COLO829 (cell line): ENCODE measurements around the gene ARHGAP31.
"Not testable (repeated sequence)": the region's sequence is repeated elsewhere in the genome, so short reads cannot be mapped to it uniquely, and the experiment has no call there.

ENCODE experiments used
- DNase-seq: peaks from one replicate; pipeline ENCODE4 v3.0.0; 2012; ENCODE audit warnings: low spot score

ARHGAP31 gene

DNA sequence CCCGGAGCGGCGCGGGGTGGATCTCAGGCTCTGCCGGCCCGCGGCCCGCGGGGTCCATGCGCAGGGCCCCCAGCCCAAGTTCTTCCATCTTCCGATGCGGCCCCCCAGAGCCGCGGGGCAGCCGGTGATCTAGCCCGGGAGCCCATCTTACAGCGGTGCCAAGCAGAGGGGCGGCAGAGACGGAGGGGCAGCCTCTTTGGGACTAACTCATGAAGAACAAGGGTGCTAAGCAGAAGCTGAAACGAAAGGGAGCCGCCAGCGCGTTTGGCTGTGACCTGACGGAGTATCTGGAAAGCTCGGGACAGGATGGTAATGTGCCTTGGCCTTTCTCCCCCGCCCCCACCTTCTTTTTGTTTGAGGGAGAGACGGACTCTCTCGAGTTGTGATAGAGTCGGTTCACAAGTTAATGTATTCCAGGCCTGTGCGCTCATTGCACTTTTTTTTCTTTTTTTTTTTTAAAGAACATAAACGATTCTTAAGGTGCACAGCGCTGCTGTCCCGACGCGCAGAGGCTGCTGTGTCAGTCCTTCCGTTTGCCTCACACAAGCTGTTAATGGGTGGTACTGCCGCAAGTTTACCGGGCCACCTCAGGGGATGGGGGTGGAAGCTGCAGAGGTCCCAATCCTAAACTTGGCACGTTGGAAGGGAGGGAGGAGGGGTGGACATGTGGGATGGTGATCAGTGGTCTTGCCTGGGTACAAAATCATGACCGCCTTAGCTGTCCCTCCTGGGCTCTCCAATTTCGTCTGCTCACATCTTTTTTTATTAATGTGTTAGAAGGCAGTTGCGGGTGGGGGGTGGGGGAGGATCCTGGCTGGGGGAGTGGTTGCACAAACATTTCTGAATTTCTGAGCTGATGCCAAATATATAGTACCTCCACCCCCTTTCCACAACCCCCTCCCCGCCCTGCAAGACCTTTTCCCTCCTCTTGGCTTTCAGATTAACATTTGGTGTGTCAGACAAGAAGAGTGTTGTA is 801 bp downstream of the ARHGAP31 start:
- DNase-seq, result peak; percentile 59

DNA sequence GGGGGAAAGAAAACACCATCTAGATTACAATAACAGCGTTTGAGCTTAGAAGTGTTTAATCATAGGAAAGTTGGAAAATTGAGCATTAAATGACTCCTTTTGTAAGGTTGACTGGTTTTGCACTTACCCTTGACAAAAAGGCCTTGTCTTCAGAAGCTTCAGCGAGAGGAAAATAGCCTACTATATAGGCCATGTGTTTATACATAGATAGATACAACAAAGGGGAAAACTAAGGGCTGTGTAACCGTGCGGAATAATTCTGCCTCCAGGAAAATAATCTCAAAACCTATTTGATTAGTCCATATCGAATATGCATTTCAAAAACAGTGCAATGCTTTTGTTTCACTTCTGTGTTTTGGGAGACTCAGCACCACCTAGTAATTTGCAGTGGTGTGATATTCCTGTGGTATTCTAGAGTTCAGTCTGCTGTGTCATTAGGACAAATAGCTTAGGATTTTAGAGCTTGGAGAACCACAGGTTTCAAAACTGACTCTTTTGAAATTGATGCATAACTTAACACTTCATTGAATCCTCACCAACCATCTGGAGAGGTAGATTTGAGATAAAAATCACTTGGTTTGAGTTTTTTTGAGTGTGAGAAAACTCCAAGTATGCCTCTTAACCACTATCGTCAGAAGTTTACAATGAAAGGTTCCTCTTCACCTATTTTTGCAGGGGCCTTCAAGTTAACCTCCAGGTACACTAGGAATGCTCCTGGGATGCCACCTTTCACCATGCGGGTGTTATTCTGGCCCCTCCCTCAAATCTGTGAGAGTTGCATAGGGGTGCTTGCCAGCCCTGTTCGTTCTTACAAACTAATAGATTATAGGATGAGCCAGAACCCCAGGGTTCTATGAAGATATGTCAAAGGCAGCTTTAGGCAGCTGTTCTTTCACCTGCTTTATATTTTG is 1.9 kb downstream of the ARHGAP31 start:
- peak; percentile 77 for DNase-seq

DNA sequence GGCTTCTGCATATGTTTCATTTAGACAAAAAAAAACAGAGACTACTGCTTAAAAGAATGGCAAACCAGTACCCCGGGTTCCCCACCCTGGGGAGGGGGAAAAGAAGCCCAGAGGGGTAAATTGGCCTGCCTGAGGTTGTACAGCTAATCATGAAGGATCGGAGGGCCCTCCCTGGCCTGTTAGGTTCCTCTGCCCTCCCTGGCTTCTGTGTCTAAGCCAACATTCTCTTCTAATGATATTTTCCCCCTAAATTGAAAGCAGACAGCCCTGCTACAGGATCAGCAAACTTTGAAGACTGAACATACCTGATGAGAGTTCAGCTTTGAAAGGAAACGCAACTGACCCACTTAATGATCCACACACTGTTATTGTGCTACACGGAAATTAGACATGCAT is 2.5 kb downstream of the ARHGAP31 start:
- no peak for DNase-seq

- DNase-seq, result no peak
Measured at GRCh38 chr3:119297169-119297568, 3.0 kb downstream of the ARHGAP31 start.

- no peak for DNase-seq
Measured at GRCh38 chr3:119298565-119298941, 4.4 kb downstream of the ARHGAP31 start.

GRCh38 chr3:119300991-119301391 is 6.8 kb downstream of the ARHGAP31 start:
- DNase-seq, result no peak

DNA sequence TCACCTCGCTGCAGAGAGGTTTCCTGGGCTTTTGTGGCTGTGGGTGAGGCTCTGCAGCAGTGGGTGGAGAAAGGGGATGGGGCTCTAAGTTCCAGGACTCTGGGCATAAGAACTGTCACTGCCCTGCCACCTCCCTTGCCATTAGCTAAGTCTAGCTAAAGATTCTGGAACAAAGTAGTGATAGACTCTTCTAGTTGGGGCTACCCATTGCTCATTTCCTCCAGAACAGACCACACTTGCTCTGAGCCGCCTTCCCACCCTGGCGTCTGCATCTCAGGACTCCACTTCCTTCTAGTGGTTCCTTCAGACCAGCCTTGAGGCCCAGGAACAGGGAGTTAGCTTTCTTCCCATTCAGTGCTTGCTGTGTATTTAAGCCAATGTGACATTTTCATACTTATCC is 7.5 kb downstream of the ARHGAP31 start:
- no peak for DNase-seq

DNA sequence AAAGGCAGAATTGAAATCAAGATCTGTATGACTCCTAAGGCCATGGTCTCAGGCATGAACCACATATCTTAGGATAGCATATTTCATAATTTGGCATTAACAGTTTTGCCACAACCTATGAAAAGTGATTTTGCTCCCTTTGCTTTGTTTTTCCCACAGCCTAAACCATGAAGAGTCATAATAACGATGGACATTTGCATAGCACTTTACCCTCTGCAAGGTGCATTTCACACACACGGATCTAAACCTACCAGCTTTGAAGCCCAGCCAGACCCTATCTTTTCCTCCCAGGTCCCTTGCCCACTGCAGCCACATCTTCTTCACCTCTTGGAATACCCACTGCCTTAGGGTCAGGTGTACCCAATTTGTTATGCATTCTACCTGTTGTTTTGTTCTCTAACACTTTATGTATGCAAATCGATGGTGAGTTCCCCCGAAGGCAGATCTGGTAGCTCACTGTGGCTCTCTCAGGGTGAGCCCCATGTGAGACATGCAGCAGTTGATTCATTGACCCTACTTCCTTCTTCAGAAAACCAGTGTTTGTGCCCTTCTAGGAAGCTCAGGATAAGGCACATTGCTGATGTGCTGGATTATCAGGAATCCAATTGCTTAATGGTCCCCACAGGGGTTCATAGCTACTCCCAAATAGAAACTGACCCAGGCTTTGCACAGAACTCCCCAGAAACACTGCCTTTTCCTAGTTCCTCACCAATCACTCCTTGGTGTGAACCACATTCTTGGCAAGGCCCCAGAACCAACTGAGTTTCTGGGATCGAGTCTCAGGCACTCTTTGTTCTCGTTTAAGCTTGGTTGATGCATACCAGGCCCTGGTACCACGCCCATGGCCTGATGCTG is 8.7 kb downstream of the ARHGAP31 start:
- no peak for DNase-seq

DNA sequence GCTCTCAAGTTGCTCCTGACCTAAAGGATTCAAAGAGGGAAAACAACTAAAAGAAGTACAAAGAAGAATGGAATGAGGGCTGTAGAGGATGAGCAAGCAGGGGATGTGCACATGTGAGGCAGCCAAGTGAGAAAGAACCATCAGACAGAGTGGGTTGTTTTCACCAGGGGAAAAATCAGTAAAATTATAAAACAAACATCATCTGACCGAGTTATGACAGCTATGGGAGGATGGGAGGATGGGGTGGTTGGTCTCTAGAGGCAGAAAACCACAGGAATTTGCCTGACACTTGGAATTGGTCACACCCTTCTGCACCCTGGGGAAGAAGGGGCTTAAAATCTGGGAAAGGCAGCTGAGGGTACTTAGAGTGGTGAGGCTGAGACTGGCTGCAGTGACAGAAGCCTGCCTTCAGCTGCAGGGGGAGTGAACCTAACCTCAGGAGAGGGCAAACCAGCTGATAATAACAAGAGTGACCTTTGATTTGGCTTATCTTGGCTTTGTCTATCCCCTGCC is 10.1 kb downstream of the ARHGAP31 start:
- peak; percentile 64 for DNase-seq

GRCh38 chr3:119305286-119305685 is 11.1 kb downstream of the ARHGAP31 start:
- DNase-seq, result no peak

DNA sequence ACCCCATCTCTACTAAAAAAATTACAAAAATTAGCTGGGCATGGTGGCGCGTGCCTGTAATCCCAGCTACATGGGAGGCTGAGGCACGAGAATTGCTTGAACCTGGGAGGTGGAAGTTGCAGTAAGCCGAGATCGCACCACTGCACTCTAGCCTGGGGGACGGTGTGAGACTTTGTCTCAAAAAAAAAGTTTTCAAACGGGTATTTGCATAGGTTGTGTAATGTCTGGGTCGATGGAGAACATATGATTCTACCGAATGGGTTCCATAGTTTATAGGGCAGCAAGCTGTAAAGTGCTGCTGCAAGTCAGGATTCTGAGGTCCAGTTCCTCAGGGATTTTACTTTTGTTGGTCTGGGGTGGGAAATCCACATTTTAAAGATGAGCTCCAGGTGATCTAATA is 12.2 kb downstream of the ARHGAP31 start:
- DNase-seq, result not testable (repeated sequence)

DNA sequence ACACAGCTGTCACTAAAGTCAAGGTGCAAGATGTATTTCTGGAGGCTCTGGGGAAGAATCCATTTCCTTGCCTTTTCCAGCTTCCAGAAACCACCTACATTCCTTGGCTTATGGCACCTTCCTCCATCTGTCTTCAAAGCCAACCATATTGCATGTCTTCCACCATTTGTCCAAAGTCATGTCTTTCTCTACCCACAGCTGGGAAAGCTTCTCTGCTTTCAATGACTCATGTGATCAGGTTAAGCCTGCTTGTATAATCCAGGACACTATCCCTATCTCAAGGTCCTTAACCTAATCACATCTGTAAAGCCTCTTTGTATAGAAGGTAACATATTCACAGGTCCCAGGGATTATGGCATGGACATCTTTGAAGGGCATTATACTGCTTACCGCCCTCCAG is 14.2 kb downstream of the ARHGAP31 start:
- DNase-seq, result no peak

GRCh38 chr3:119309591-119309990 is 15.4 kb downstream of the ARHGAP31 start:
- no peak for DNase-seq

- DNase-seq, result no peak
Measured at GRCh38 chr3:119310071-119310470, 15.9 kb downstream of the ARHGAP31 start.

DNA sequence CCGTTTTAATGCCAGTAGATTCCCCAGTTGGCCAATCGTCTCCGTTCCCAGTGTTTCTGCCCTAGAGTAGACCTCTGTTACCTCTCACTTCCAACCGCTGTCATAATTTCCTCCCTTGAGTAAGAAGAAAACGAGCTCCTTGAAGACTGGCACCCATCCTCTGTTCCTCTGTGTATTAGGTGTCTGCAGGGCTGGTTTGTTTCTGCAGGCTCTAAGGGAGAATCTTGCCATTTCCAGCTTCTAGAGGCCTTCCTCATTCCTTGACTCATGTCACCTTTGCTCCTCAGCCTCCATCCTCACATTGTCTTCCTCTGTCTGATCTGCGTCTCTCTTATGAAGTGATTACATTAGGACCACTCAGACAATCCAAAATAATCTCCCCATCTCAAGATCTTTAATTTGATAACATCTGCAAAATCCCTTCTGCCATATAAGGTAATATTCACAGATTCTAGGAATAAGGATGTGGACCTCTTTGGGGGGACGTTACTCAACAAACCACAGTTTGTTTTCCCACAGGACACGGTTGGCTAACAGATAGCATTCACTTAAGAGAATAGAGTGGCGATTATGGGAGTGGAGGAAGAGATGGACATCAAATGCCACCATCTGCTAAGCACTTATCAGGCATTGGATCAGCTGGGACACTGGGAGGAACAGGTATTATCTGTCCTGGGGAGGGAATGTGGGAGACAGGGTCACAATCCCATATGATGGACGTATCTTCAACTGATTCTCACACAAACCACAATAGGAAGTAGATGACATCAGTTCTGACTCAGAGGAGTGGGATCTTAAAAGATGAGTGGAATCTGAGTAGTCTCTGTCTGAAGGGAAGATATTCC is 17.1 kb downstream of the ARHGAP31 start:
- no peak for DNase-seq

DNA sequence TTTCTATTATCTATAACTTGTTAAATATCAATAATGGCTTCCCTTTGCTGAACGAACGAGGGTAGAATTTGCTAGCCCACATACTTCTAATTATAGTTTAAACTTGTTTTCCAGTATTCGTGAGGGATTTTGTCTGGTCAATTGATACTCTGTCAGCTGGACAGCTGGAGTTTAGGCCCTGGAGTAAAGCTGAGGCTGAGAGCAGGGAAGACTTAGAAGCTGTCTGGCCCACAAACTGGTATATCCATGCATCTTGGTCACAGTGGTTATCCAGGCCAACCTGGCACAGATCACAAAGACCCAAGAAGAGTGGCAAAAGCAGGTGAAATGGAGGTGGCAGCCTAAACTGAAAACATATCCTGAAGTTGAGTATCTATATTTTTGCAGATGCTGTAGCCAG is 19.3 kb downstream of the ARHGAP31 start:
- DNase-seq, result no peak

- no peak for DNase-seq
Measured at GRCh38 chr3:119314821-119315220, 20.6 kb downstream of the ARHGAP31 start.

GRCh38 chr3:119315600-119316312 is 21.6 kb downstream of the ARHGAP31 start:
- DNase-seq, result no peak

DNA sequence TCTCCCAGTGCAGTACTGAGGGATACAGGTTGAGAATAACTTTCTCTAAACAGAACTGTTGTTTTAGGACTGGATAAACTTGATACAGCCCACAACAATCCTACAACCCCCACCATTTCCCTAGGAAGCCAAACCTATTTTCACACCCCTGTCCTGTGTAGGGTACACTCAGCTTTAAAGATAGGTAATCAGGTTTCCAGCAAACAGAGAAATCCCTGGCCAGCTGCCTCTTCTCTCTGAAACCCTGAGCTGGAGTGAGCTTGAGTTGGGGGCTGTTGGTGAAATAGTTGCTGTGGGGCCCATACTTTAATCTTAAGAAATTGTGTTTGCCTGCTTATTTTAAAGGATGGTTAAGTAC is 22.1 kb downstream of the ARHGAP31 start:
- no peak for DNase-seq

DNA sequence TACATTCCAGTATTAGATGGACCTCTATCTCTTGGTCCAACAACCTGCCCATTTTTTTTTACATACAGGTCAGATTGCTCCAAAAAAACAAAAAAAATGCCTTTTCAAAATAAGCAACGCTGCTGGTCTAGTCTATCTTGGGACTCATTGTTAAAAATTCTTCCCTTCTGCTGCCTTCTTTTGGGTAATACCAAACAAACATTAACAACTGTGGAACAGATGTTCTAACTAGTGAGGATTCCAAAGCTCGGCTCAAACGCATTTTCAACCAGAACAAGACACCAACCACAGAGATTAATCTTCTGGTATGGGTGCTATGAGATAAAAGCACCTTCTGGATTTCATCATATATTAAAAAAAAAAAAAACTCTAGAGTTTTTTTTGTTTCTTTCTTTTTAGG is 24.7 kb downstream of the ARHGAP31 start:
- DNase-seq, result no peak
